ENCODE data around the gene OR4K5. TPM values are rescaled to one million over a fixed set of nuclear protein-coding genes. Genes with fewer than 3 reads are reported as not detected.

The OR4K5 gene
- total RNA-seq, 1 experiment from 2014 or later: not detected

Other genes with a start within 250 kb of the OR4K5 start
- not detected in 2 replicates for gene OR11H2, start 206.7 kb upstream of the OR4K5 start, total RNA-seq (2022)
- not detected in 2 replicates for gene OR4Q3, start 177.0 kb upstream of the OR4K5 start, total RNA-seq (2022)
- gene OR4M1, start 147.1 kb upstream of the OR4K5 start, total RNA-seq (2022): not detected in 2 replicates
- gene OR4N2, start 116.8 kb upstream of the OR4K5 start, total RNA-seq (2022): not detected in 2 replicates
- not detected in 2 replicates for gene OR4K2, start 45.5 kb upstream of the OR4K5 start, total RNA-seq (2022)
- not detected in 2 replicates for gene OR4K1, start 10.3 kb downstream of the OR4K5 start, total RNA-seq (2022)
- gene OR4K15, start 55.0 kb downstream of the OR4K5 start, total RNA-seq (2022): not detected in 2 replicates
- not detected in 2 replicates for gene OR4Q2, start 81.6 kb downstream of the OR4K5 start, total RNA-seq (2022)
- not detected in 2 replicates for gene OR4K14, start 98.7 kb downstream of the OR4K5 start, total RNA-seq (2022)
- gene OR4K13, start 115.4 kb downstream of the OR4K5 start, total RNA-seq (2022): not detected in 2 replicates
- not detected in 2 replicates for gene OR4L1, start 139.4 kb downstream of the OR4K5 start, total RNA-seq (2022)
- gene OR4K17, start 190.1 kb downstream of the OR4K5 start, total RNA-seq (2022): not detected in 2 replicates
- not detected in 2 replicates for gene OR4N5, start 218.2 kb downstream of the OR4K5 start, total RNA-seq (2022)